Adipose tissue (tissue), 3 donors: ENCODE results near the gene NCAPD2. TPM values are rescaled to one million over a fixed set of nuclear protein-coding genes. Genes with fewer than 3 reads are reported as not detected.

Experiments
- polyA plus RNA-seq, 3 donors: library from polyadenylated mRNA; stranded (reverse); fragments of 200-250 nt; gene quantifications; one replicate each; pipeline ENCODE4 v1.2.3, GENCODE V29; 2013
- donor health status: healthy with polysubstance abuse.
- donor health status: Bipolar disorder and iron deficiency.
- donor health status: healthy.

Gene NCAPD2
- polyA plus RNA-seq, 3 donors: 5.5 to 7.4 (median 7.1) TPM

Other genes starting within 250 kb of the NCAPD2 start
- 100 to 1,000 TPM in 1 of 3 donors, 1 to 10 TPM in 2; 8.7 to 117 (median 9.8) TPM for gene PLEKHG6, start 183.4 kb upstream of the NCAPD2 start, polyA plus RNA-seq
- 100 to 1,000 TPM in 1 of 3 donors, 10 to 100 TPM in 2; 46.8 to 238 (median 68.9) TPM for gene TNFRSF1A, start 152.0 kb upstream of the NCAPD2 start, polyA plus RNA-seq
- gene SCNN1A, start 118.5 kb upstream of the NCAPD2 start, polyA plus RNA-seq: 10 to 100 TPM in 1 of 3 donors, 1 to 10 TPM in 2; 1.0 to 17.0 (median 5.0) TPM
- gene LTBR, start 109.9 kb upstream of the NCAPD2 start, polyA plus RNA-seq: 100 to 1,000 TPM in 1 of 3 donors, 10 to 100 TPM in 2; 53.4 to 132 (median 60.0) TPM
- gene CD27, start 49.1 kb upstream of the NCAPD2 start, polyA plus RNA-seq: 1 to 10 TPM in 1 of 3 donors, under 1 TPM in 1, not detected in 1; 0.82 to 1.1 TPM
- gene TAPBPL, start 42.1 kb upstream of the NCAPD2 start, polyA plus RNA-seq: 10 to 100 TPM in 1 of 3 donors, 1 to 10 TPM in 2; 8.0 to 15.9 (median 8.9) TPM
- gene VAMP1, start 23.4 kb upstream of the NCAPD2 start, polyA plus RNA-seq: 1 to 10 TPM; 3.3 to 4.7 (median 4.6) TPM
- 100 to 1,000 TPM in 1 of 3 donors, 10 to 100 TPM in 2; 74.8 to 100 (median 94.9) TPM for gene MRPL51, start 840 bp upstream of the NCAPD2 start, polyA plus RNA-seq
- 1,000 to 10,000 TPM in 2 of 3 donors, 100 to 1,000 TPM in 1; 763 to 1,731 (median 1,287) TPM for gene GAPDH, start 40.4 kb downstream of the NCAPD2 start, polyA plus RNA-seq
- 10 to 100 TPM in 2 of 3 donors, 1 to 10 TPM in 1; 7.3 to 18.7 (median 15.3) TPM for gene IFFO1, start 61.9 kb downstream of the NCAPD2 start, polyA plus RNA-seq
- 10 to 100 TPM; 11.8 to 42.9 (median 22.0) TPM for gene NOP2, start 74.2 kb downstream of the NCAPD2 start, polyA plus RNA-seq
- gene CHD4, start 113.3 kb downstream of the NCAPD2 start, polyA plus RNA-seq: 100 to 1,000 TPM in 1 of 3 donors, 10 to 100 TPM in 2; 77.3 to 133 (median 92.3) TPM
- 1 to 10 TPM in 1 of 3 donors, under 1 TPM in 2; 0.11 to 1.0 (median 0.35) TPM for gene LPAR5, start 141.9 kb downstream of the NCAPD2 start, polyA plus RNA-seq
- gene ACRBP, start 153.3 kb downstream of the NCAPD2 start, polyA plus RNA-seq: 1 to 10 TPM in 1 of 3 donors, under 1 TPM in 1, not detected in 1; 0.74 to 1.6 TPM
- gene ING4, start 169.0 kb downstream of the NCAPD2 start, polyA plus RNA-seq: 10 to 100 TPM; 23.2 to 28.7 (median 25.2) TPM
- 10 to 100 TPM; 25.2 to 35.8 (median 25.7) TPM for gene ZNF384, start 195.3 kb downstream of the NCAPD2 start, polyA plus RNA-seq
- under 1 TPM in 2 of 3 donors, not detected in 1; 0.09 to 0.49 TPM for gene PIANP, start 206.7 kb downstream of the NCAPD2 start, polyA plus RNA-seq
- gene COPS7A, start 229.9 kb downstream of the NCAPD2 start, polyA plus RNA-seq: 10 to 100 TPM; 33.5 to 71.9 (median 66.1) TPM